ENCODE measurements around the gene SPNS2.

Gene SPNS2

DNA sequence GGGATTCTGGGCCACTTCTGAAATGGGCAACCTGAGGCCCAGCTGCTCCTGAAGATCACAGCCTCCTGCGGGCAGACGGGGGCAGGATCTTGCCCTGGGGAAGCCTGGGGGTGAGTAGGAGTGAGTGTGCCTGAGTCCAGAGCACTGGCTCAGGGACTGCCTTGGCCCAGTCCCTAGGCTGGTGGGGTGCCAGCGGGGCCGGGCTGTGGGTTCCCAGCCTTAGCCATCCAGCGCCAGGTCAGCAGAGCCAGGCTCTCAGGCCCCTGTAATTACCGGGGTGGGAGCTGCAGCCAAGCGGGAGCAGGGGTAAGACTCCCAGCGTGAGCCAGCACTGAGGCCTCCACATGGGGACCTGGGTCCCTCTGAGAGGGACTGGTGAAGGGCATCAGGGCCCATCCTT is 8.2 kb downstream of the SPNS2 start:
- DNase-seq (ENCODE audit: low spot score): no peak
- H3K4me1 ChIP-seq (ENCODE audit: insufficient read depth, poor library complexity, severe bottlenecking): no peaks in the 10 kb centered on the region
- TF ChIP-seq, protein P1, sequence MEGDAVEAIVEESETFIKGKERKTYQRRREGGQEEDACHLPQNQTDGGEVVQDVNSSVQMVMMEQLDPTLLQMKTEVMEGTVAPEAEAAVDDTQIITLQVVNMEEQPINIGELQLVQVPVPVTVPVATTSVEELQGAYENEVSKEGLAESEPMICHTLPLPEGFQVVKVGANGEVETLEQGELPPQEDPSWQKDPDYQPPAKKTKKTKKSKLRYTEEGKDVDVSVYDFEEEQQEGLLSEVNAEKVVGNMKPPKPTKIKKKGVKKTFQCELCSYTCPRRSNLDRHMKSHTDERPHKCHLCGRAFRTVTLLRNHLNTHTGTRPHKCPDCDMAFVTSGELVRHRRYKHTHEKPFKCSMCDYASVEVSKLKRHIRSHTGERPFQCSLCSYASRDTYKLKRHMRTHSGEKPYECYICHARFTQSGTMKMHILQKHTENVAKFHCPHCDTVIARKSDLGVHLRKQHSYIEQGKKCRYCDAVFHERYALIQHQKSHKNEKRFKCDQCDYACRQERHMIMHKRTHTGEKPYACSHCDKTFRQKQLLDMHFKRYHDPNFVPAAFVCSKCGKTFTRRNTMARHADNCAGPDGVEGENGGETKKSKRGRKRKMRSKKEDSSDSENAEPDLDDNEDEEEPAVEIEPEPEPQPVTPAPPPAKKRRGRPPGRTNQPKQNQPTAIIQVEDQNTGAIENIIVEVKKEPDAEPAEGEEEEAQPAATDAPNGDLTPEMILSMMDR (IDR thresholded peaks at IDR 0.05; ENCODE audit: poor library complexity, severe bottlenecking): no peak
- no peak overlapping the region for H3K27ac ChIP-seq (ENCODE audit: poor library complexity, severe bottlenecking)
- no peak for ATAC-seq (ENCODE audit: low read depth)
- H3K36me3 ChIP-seq (ENCODE audit: low read depth): no peaks in the 10 kb centered on the region
- H3K27me3 ChIP-seq (ENCODE audit: insufficient read depth, poor library complexity, severe bottlenecking): no peaks in the 10 kb centered on the region
- no peak overlapping the region for H3K4me3 ChIP-seq (ENCODE audit: severe bottlenecking)
- no peaks in the 10 kb centered on the region for H3K9me3 ChIP-seq (ENCODE audit: severe bottlenecking)

DNA sequence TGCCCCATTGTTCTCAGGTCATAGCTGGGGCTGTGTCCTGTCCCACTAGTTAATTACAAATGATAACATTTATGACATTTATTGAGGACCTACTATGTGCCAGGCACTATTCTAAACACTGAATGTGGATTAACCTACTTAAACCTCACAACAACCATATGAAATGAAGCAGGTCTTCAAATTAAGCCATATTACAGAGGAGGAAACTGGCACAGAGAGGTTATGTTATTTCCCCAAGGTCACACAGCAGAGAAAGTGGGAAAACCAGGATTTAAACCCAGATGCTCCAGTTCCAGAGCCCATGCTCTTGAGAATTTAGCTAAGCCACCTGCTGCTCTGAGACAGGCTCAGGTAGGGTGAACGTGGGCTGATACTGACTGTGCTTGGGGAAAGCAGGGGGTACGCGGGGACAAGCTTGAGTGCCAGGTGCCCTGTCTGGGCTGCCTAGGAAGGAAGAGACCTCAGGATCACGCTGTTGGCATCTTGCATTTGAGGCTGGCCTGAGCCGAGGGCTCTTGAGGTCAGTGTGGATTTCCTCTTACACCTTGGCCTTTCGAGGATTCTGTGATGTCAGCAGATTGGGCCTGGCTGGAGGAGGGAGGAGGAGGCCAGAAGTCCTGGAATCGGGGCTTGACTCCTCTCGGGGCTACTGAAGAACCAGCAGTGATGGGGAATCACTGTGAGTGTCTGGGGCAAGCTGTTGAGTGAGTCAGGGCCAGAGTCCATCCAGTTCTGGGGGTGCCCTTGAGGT is 8.9 kb downstream of the SPNS2 start:
- H3K27me3 ChIP-seq (ENCODE audit: insufficient read depth, poor library complexity, severe bottlenecking): no peaks in the 10 kb centered on the region
- DNase-seq (ENCODE audit: low spot score) (no peak), ATAC-seq (ENCODE audit: low read depth) (no peak)
- H3K4me1 ChIP-seq (ENCODE audit: insufficient read depth, poor library complexity, severe bottlenecking): no peaks in the 10 kb centered on the region
- no peak overlapping the region for H3K4me3 ChIP-seq (ENCODE audit: severe bottlenecking)
- TF ChIP-seq, protein P1 (IDR thresholded peaks at IDR 0.05; ENCODE audit: poor library complexity, severe bottlenecking): no peak
- H3K36me3 ChIP-seq (ENCODE audit: low read depth): no peaks in the 10 kb centered on the region
- H3K27ac ChIP-seq (ENCODE audit: poor library complexity, severe bottlenecking): no peak overlapping the region
- H3K9me3 ChIP-seq (ENCODE audit: severe bottlenecking): no peaks in the 10 kb centered on the region

DNA sequence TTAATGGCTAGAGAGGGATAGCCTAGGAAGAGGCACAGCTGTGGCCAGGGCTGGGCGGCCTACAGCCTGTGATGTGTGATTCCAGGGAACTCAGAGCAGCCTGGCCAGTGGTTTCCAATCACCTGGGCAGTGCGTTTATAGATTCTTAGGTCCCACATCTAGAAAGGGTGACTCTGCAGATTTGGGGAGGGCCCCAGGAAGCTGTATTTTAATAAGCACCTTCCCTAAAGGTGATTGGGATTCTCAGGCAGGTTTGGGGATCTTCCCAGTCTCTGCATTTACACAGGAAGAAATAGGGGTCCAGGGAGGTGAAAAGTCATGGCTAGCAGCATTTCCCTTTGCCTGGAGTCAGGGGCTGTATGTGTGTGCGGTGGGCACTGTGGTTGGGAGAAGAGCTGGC is 9.5 kb downstream of the SPNS2 start:
- TF ChIP-seq, protein P1 (IDR thresholded peaks at IDR 0.05; ENCODE audit: poor library complexity, severe bottlenecking): no peak
- no peaks in the 10 kb centered on the region for H3K9me3 ChIP-seq (ENCODE audit: severe bottlenecking)
- no peaks in the 10 kb centered on the region for H3K27me3 ChIP-seq (ENCODE audit: insufficient read depth, poor library complexity, severe bottlenecking)
- H3K27ac ChIP-seq (ENCODE audit: poor library complexity, severe bottlenecking): no peak overlapping the region
- H3K4me1 ChIP-seq (ENCODE audit: insufficient read depth, poor library complexity, severe bottlenecking): no peaks in the 10 kb centered on the region
- no peak overlapping the region for H3K4me3 ChIP-seq (ENCODE audit: severe bottlenecking)
- H3K36me3 ChIP-seq (ENCODE audit: low read depth): no peaks in the 10 kb centered on the region
- no peak for DNase-seq (ENCODE audit: low spot score)
- ATAC-seq (ENCODE audit: low read depth): no peak

DNA sequence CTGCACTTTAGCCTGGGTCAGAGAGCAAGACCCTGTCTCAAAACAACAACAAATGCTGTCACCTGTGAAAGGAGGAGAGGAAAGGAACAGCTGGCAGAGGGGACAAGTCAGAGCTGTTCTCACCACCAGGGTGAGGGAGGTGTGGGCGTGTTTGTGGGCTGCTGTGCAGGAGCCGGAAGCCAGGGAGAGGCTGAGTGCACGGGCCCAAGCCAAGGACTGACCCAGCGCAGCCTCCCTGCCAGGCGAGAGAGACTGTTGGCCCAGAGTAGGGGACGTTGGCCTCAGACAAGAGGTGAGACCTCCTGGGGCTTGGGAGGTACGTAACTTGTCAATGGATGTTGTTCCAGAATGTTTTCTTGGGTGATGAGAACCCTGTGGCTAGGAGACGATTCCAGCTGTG is 10.7 kb downstream of the SPNS2 start:
- Histone ChIP-seq H3K4me1 (ENCODE audit: insufficient read depth, poor library complexity, severe bottlenecking) (no peaks in the 10 kb centered on the region), H3K9me3 (ENCODE audit: severe bottlenecking) (no peaks in the 10 kb centered on the region), H3K27me3 (ENCODE audit: insufficient read depth, poor library complexity, severe bottlenecking) (no peaks in the 10 kb centered on the region), H3K36me3 (ENCODE audit: low read depth) (no peaks in the 10 kb centered on the region), H3K4me3 (ENCODE audit: severe bottlenecking) (no peak overlapping the region), H3K27ac (ENCODE audit: poor library complexity, severe bottlenecking) (no peak overlapping the region)
- ATAC-seq (ENCODE audit: low read depth) (no peak), DNase-seq (ENCODE audit: low spot score) (no peak)
- TF ChIP-seq, protein P1 (IDR thresholded peaks at IDR 0.05; ENCODE audit: poor library complexity, severe bottlenecking): no peak

- no peak for DNase-seq (ENCODE audit: low spot score)
- no peak for ATAC-seq (ENCODE audit: low read depth)
- TF ChIP-seq, protein P1 (IDR thresholded peaks at IDR 0.05; ENCODE audit: poor library complexity, severe bottlenecking): no peak
- Histone ChIP-seq H3K36me3 (ENCODE audit: low read depth) (no peaks in the 10 kb centered on the region), H3K27ac (ENCODE audit: poor library complexity, severe bottlenecking) (no peak overlapping the region), H3K4me1 (ENCODE audit: insufficient read depth, poor library complexity, severe bottlenecking) (no peaks in the 10 kb centered on the region), H3K9me3 (ENCODE audit: severe bottlenecking) (no peaks in the 10 kb centered on the region), H3K4me3 (ENCODE audit: severe bottlenecking) (no peak overlapping the region), H3K27me3 (ENCODE audit: insufficient read depth, poor library complexity, severe bottlenecking) (no peaks in the 10 kb centered on the region)
Observed at GRCh38 chr17:4509923-4510617, 11.4 kb downstream of the SPNS2 start.
